HG02571 (cell line): ENCODE measurements around the gene NR2F1-AS1.
"Not testable (repeated sequence)": the region's sequence is repeated elsewhere in the genome, so short reads cannot be mapped to it uniquely, and the experiment has no call there.

Experiments used
- ATAC-seq: cut with Tn5 transposase; IDR thresholded peaks from one replicate; pipeline ENCODE4 v1.9.1; 2021; ENCODE audit warnings: mild to moderate bottlenecking, moderate library complexity; ENCODE audit not compliant: unreplicated experiment

The NR2F1-AS1 gene

GRCh38 chr5:93401634-93402213 lies 179.3 kb downstream of the NR2F1-AS1 start:
- no peak for ATAC-seq

- no peak for ATAC-seq
Measured at GRCh38 chr5:93399675-93400074, 181.3 kb downstream of the NR2F1-AS1 start.

- ATAC-seq = no peak
Measured at GRCh38 chr5:93395971-93396379, 185.0 kb downstream of the NR2F1-AS1 start.

GRCh38 chr5:93395010-93395409 lies 186.0 kb downstream of the NR2F1-AS1 start:
- no peak for ATAC-seq

GRCh38 chr5:93394301-93394700 lies 186.7 kb downstream of the NR2F1-AS1 start:
- no peak for ATAC-seq

- not testable (repeated sequence) for ATAC-seq
Measured at GRCh38 chr5:93391169-93391568, 189.8 kb downstream of the NR2F1-AS1 start.

GRCh38 chr5:93385655-93386054 lies 195.4 kb downstream of the NR2F1-AS1 start:
- ATAC-seq = no peak

GRCh38 chr5:93384995-93385394 lies 196.0 kb downstream of the NR2F1-AS1 start:
- ATAC-seq = no peak

- ATAC-seq = no peak
Measured at GRCh38 chr5:93384026-93384425, 197.0 kb downstream of the NR2F1-AS1 start.

- ATAC-seq = no peak
Measured at GRCh38 chr5:93382188-93382825, 198.7 kb downstream of the NR2F1-AS1 start.

GRCh38 chr5:93381057-93381456 lies 200.0 kb downstream of the NR2F1-AS1 start:
- no peak for ATAC-seq

GRCh38 chr5:93378073-93378472 lies 202.9 kb downstream of the NR2F1-AS1 start:
- no peak for ATAC-seq

GRCh38 chr5:93371893-93372292 lies 209.1 kb downstream of the NR2F1-AS1 start:
- ATAC-seq = no peak

- ATAC-seq = no peak
Measured at GRCh38 chr5:93364378-93364777, 216.6 kb downstream of the NR2F1-AS1 start.

GRCh38 chr5:93360436-93361088 lies 220.5 kb downstream of the NR2F1-AS1 start:
- no peak for ATAC-seq

GRCh38 chr5:93359960-93360305 lies 221.1 kb downstream of the NR2F1-AS1 start:
- ATAC-seq = no peak
